ENCODE data around the gene NLGN1.

GRCh38 chr3:174232658-174233429, 835.3 kb downstream of the NLGN1 start:
- TF ChIP-seq CTCF (IDR thresholded peaks at IDR 0.05; ENCODE audit: poor library complexity), result no peak
- TF ChIP-seq EZH2 (IDR thresholded peaks at IDR 0.05; ENCODE audit: borderline replicate concordance), result no peak

All from hepatocyte (in vitro differentiated cells).